DOHH2 (cell line): Measurements from ENCODE around the gene TTC7B.

Experiments used
- H3F3A ChIP-seq: fragments of 200-600 bp; sonication (generic), shearing (Covaris generic); 2 replicates; pipeline ENCODE4 v1.6.0; 2016; ENCODE audit warnings: antibody characterized with exemption, mild to moderate bottlenecking; ENCODE audit not compliant: control insufficient read depth, insufficient read depth
- H3K27ac ChIP-seq: fragments of 200-600 bp; sonication (generic); 2 replicates; pipeline ENCODE4 v1.5.1; 2014; ENCODE audit warnings: low read depth, mild to moderate bottlenecking, low read length, moderate library complexity
- H3K27me3 ChIP-seq: fragments of 200-600 bp; sonication (generic); 2 replicates; pipeline ENCODE4 v1.6.1; 2014; ENCODE audit warnings: mild to moderate bottlenecking, low read length, mixed read lengths; ENCODE audit not compliant: control insufficient read depth
- H3K36me3 ChIP-seq: fragments of 200-600 bp; sonication (generic); 2 replicates; pipeline ENCODE4 v1.6.1; 2014; ENCODE audit warnings: mild to moderate bottlenecking, low read length, moderate library complexity, mixed read lengths; ENCODE audit not compliant: control insufficient read depth
- H3K4me1 ChIP-seq: fragments of 200-600 bp; sonication (generic); 2 replicates; pipeline ENCODE4 v1.6.1; 2014; ENCODE audit warnings: mild to moderate bottlenecking, low read length, mixed read lengths; ENCODE audit not compliant: control insufficient read depth
- H3K4me2 ChIP-seq: fragments of 200-600 bp; sonication (generic); 2 replicates; pipeline ENCODE4 v1.6.0; 2014; ENCODE audit warnings: mild to moderate bottlenecking, low read length, moderate library complexity
- H3K4me3 ChIP-seq: fragments of 200-600 bp; sonication (generic); 2 replicates; pipeline ENCODE4 v1.5.1; 2014; ENCODE audit warnings: mild to moderate bottlenecking, low read length, mixed read lengths
- H3K79me2 ChIP-seq: fragments of 200-600 bp; sonication (generic); 2 replicates; pipeline ENCODE4 v1.6.1; 2014; ENCODE audit warnings: mild to moderate bottlenecking, low read length, mixed read lengths; ENCODE audit not compliant: control insufficient read depth
- H3K9me2 ChIP-seq: fragments of 200-600 bp; sonication (generic); replicated peaks from 2 replicates; pipeline ENCODE4 v1.6.1; 2014; ENCODE audit warnings: mild to moderate bottlenecking, low read length, mixed read lengths; ENCODE audit not compliant: control insufficient read depth
- H3K9me3 ChIP-seq: fragments of 200-600 bp; sonication (generic); 2 replicates; pipeline ENCODE4 v1.6.1; 2014; ENCODE audit warnings: antibody characterized with exemption, low read length, mixed read lengths; ENCODE audit not compliant: control insufficient read depth, insufficient read depth
- H4K20me1 ChIP-seq: fragments of 200-600 bp; sonication (generic); 2 replicates; pipeline ENCODE4 v1.6.0; 2014; ENCODE audit warnings: low read depth, mild to moderate bottlenecking, antibody characterized with exemption, low read length, moderate library complexity; ENCODE audit not compliant: control insufficient read depth, insufficient read depth
- EZH2phosphoT487 ChIP-seq: fragments of 200-600 bp; sonication (generic); IDR thresholded peaks from 2 replicates; pipeline ENCODE4 v1.6.1; 2017; ENCODE audit warnings: borderline replicate concordance, mild to moderate bottlenecking, antibody characterized with exemption, low read length, moderate library complexity, mixed read lengths
- TF ChIP-seq, protein P1 (sequence below): fragments of 200-600 bp; sonication (generic); IDR thresholded peaks from one replicate; pipeline ENCODE4 v1.5.1; 2014; ENCODE audit warnings: antibody characterized with exemption, mild to moderate bottlenecking, low read depth, low read length; ENCODE audit not compliant: poor library complexity, severe bottlenecking

The TTC7B gene

GRCh38 chr14:90603841-90604240 is 212.4 kb downstream of the TTC7B start:
- Histone ChIP-seq H3K4me1 (no peaks in the 10 kb centered on the region), H3K9me2 (no peaks in the 10 kb centered on the region), H3K36me3 (no peaks in the 10 kb centered on the region), H3K27ac (no peak overlapping the region), H4K20me1 (no peaks in the 10 kb centered on the region), H3F3A (no peaks in the 10 kb centered on the region), H3K9me3 (no peaks in the 10 kb centered on the region), H3K4me2 (no peak overlapping the region), H3K4me3 (no peak overlapping the region), H3K27me3 (no peaks in the 10 kb centered on the region), H3K79me2 (no peaks in the 10 kb centered on the region)
- TF ChIP-seq, protein P1, sequence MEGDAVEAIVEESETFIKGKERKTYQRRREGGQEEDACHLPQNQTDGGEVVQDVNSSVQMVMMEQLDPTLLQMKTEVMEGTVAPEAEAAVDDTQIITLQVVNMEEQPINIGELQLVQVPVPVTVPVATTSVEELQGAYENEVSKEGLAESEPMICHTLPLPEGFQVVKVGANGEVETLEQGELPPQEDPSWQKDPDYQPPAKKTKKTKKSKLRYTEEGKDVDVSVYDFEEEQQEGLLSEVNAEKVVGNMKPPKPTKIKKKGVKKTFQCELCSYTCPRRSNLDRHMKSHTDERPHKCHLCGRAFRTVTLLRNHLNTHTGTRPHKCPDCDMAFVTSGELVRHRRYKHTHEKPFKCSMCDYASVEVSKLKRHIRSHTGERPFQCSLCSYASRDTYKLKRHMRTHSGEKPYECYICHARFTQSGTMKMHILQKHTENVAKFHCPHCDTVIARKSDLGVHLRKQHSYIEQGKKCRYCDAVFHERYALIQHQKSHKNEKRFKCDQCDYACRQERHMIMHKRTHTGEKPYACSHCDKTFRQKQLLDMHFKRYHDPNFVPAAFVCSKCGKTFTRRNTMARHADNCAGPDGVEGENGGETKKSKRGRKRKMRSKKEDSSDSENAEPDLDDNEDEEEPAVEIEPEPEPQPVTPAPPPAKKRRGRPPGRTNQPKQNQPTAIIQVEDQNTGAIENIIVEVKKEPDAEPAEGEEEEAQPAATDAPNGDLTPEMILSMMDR: no peak
- TF ChIP-seq EZH2phosphoT487: no peak

DNA sequence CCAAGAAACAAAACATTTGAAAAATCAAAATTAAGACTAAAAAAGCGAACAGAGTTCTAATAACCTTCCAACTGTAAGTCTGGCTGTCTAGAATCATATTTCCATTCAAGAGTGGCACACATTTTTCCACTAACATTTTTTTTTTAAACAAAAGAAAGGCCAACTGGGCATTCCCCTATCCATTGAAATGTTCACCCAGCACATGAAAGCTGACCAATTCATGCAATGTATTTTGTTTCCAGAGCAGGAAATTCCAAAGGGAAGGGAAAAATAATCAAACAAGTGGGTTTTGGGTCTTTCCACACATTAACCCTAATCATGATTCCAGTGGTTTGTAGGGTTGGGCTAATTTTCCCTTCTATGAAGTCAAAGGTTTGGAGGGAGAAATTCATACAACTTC is 212.9 kb downstream of the TTC7B start:
- no peaks in the 10 kb centered on the region for H4K20me1 ChIP-seq
- H3K4me2 ChIP-seq: no peak overlapping the region
- H3K9me3 ChIP-seq: no peaks in the 10 kb centered on the region
- no peak overlapping the region for H3K4me3 ChIP-seq
- H3K4me1 ChIP-seq: no peaks in the 10 kb centered on the region
- H3K79me2 ChIP-seq: no peaks in the 10 kb centered on the region
- no peak for TF ChIP-seq EZH2phosphoT487
- TF ChIP-seq, protein P1: no peak
- no peaks in the 10 kb centered on the region for H3K9me2 ChIP-seq
- no peaks in the 10 kb centered on the region for H3F3A ChIP-seq
- H3K27ac ChIP-seq: no peak overlapping the region
- H3K27me3 ChIP-seq: no peaks in the 10 kb centered on the region
- no peaks in the 10 kb centered on the region for H3K36me3 ChIP-seq

DNA sequence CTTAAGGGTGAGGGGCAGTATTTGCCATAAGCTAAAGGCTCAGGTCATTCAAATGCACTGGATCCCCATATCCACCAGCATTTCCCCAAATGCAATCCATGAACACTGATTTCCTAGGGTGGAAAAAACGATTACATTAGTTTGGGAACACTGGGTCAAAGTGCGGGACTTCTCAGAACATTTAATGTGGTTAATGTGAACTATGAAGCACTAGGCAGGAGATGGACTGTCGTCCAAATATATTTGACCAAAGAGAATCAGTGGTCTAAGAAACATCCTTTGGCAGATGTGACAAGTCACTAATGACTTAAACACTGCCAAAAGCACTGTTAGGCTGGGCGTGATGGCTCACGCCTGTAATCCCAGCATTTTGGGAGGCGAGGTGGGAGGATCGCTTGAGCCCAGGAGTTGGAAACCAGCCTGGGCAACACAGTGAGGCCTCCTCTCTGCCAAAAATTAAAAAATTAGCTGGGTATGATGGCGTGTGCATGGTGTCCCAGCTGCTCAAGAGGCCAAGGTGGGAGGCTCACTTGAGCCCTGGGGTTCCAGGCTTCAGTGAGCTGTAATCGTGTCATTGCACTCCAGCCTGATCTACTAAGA is 214.0 kb downstream of the TTC7B start:
- Histone ChIP-seq H3K4me2 (no peak overlapping the region), H3K4me3 (no peak overlapping the region), H4K20me1 (no peaks in the 10 kb centered on the region), H3K9me2 (no peaks in the 10 kb centered on the region), H3K9me3 (no peaks in the 10 kb centered on the region), H3K79me2 (no peaks in the 10 kb centered on the region), H3K27ac (no peak overlapping the region), H3K27me3 (no peaks in the 10 kb centered on the region), H3K36me3 (no peaks in the 10 kb centered on the region), H3F3A (no peaks in the 10 kb centered on the region), H3K4me1 (no peaks in the 10 kb centered on the region)
- TF ChIP-seq EZH2phosphoT487: no peak
- TF ChIP-seq, protein P1: no peak
